Esophagus squamous epithelium (tissue), 5 donors: Measurements from ENCODE around the gene CHPF2. TPM values are rescaled to one million over a fixed set of nuclear protein-coding genes. Genes with fewer than 3 reads are reported as not detected.

Experiments used
- DNase-seq: peaks from one replicate; lab custom pipeline; 2025; lab: John Stamatoyannopoulos, UW
- H3K27ac ChIP-seq, 4 donors: fragments of 200-600 bp; sonication (generic); one replicate each; pipeline ENCODE4 v1.5.1; 2016 to 2019; ENCODE audit warnings: mild to moderate bottlenecking in 1 of 4
- H3K27me3 ChIP-seq, 4 donors: fragments of 200-600 bp; sonication (generic); 1 replicate in 3 of 4; 2 replicates in 1 of 4; pipeline versions ENCODE4 v1.5.1 to v1.6.0; 2017 to 2021; ENCODE audit warnings: antibody characterized with exemption in 1 of 4
- H3K36me3 ChIP-seq, 3 donors: fragments of 200-600 bp; sonication (generic); one replicate each; pipeline ENCODE4 v1.5.1; 2016 to 2019
- H3K4me1 ChIP-seq, 3 donors: fragments of 200-600 bp; sonication (generic); one replicate each; pipeline ENCODE4 v1.5.1; 2017 to 2019
- H3K4me3 ChIP-seq, 4 donors: fragments of 200-600 bp; sonication (generic); 1 replicate in 3 of 4; 2 replicates in 1 of 4; pipeline ENCODE4 v1.5.1; 2016 to 2019; ENCODE audit warnings: mild to moderate bottlenecking in 2 of 4, moderate library complexity in 1 of 4
- H3K9me3 ChIP-seq, 3 donors: fragments of 200-600 bp; sonication (generic); one replicate each; pipeline ENCODE4 v1.5.1; 2016 to 2019
- POLR2A ChIP-seq, 4 donors: fragments of 450-650 bp; IDR thresholded peaks; one replicate each; pipeline ENCODE4 v1.6.1; 2017; ENCODE audit warnings: antibody characterized with exemption in 4 of 4, mild to moderate bottlenecking in 4 of 4, moderate library complexity in 3 of 4
- WGBS, 2 donors: methylation state at CpG; one replicate each; pipeline ENCODE4 v1.1.5; 2018; 5-methylcytosine and 5-hydroxymethylcytosine counted together
- intact Hi-C: fragments of 100-400 bp; cut with DNase I; formaldehyde crosslinking; loops from one replicate; pipeline ENCODE4 v1.15.0; 2022
- total RNA-seq, 4 donors: library from RNA; depleted of rRNA; stranded (reverse); fragments of >200 nt; gene quantifications; one replicate each; pipeline ENCODE4 v1.1.0, GENCODE V29; 2016
- TF ChIP-seq, protein P1 (sequence below), 6 experiments: fragments of 450-650 bp in 4 of 6; fragments of 200-600 bp in 2 of 6; sonication (generic) in 2 of 6; IDR thresholded peaks; one replicate each; pipeline ENCODE4 v1.5.1; 2016 to 2019; ENCODE audit warnings: antibody characterized with exemption in 6 of 6, mild to moderate bottlenecking in 4 of 6, moderate library complexity in 4 of 6
- donor health status: DM: yes; HTN: yes; CAD: no.

Gene CHPF2
- total RNA-seq, 4 donors from 2014 or later, result 21.8 to 23.5 (median 22.3) TPM

DNA sequence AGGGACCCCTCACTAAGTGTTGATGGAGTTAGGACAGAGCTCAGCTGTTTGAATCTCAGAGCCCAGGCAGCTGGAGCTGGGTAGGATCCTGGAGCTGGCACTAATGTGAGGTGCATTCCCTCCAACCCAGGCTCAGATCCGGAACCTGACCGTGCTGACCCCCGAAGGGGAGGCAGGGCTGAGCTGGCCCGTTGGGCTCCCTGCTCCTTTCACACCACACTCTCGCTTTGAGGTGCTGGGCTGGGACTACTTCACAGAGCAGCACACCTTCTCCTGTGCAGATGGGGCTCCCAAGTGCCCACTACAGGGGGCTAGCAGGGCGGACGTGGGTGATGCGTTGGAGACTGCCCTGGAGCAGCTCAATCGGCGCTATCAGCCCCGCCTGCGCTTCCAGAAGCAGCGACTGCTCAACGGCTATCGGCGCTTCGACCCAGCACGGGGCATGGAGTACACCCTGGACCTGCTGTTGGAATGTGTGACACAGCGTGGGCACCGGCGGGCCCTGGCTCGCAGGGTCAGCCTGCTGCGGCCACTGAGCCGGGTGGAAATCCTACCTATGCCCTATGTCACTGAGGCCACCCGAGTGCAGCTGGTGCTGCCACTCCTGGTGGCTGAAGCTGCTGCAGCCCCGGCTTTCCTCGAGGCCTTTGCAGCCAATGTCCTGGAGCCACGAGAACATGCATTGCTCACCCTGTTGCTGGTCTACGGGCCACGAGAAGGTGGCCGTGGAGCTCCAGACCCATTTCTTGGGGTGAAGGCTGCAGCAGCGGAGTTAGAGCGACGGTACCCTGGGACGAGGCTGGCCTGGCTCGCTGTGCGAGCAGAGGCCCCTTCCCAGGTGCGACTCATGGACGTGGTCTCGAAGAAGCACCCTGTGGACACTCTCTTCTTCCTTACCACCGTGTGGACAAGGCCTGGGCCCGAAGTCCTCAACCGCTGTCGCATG, 5.2 kb downstream of the CHPF2 start:
- no peak overlapping the region for H3K27ac ChIP-seq
- no peak overlapping the region for H3K4me3 ChIP-seq
- H3K9me3 ChIP-seq, result no peaks in the 10 kb centered on the region
- intact Hi-C loops, result no loop called here
- H3K36me3 ChIP-seq, result peaks cover 23 to 79% (median 28%) of the 10 kb centered on the region in 3 donors
- 90 to 97% methylated on average over 2 to 5 of the region's 44 CpGs for WGBS, 2 donors
- no peaks in the 10 kb centered on the region for H3K27me3 ChIP-seq
- TF ChIP-seq, protein P1, sequence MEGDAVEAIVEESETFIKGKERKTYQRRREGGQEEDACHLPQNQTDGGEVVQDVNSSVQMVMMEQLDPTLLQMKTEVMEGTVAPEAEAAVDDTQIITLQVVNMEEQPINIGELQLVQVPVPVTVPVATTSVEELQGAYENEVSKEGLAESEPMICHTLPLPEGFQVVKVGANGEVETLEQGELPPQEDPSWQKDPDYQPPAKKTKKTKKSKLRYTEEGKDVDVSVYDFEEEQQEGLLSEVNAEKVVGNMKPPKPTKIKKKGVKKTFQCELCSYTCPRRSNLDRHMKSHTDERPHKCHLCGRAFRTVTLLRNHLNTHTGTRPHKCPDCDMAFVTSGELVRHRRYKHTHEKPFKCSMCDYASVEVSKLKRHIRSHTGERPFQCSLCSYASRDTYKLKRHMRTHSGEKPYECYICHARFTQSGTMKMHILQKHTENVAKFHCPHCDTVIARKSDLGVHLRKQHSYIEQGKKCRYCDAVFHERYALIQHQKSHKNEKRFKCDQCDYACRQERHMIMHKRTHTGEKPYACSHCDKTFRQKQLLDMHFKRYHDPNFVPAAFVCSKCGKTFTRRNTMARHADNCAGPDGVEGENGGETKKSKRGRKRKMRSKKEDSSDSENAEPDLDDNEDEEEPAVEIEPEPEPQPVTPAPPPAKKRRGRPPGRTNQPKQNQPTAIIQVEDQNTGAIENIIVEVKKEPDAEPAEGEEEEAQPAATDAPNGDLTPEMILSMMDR (IDR thresholded peaks at IDR 0.05), result no peak
- TF ChIP-seq POLR2A (IDR thresholded peaks at IDR 0.05), result no peak
- DNase-seq, result no peak
- H3K4me1 ChIP-seq, result peaks cover 12 to 28% (median 13%) of the 10 kb centered on the region in 3 donors

DNA sequence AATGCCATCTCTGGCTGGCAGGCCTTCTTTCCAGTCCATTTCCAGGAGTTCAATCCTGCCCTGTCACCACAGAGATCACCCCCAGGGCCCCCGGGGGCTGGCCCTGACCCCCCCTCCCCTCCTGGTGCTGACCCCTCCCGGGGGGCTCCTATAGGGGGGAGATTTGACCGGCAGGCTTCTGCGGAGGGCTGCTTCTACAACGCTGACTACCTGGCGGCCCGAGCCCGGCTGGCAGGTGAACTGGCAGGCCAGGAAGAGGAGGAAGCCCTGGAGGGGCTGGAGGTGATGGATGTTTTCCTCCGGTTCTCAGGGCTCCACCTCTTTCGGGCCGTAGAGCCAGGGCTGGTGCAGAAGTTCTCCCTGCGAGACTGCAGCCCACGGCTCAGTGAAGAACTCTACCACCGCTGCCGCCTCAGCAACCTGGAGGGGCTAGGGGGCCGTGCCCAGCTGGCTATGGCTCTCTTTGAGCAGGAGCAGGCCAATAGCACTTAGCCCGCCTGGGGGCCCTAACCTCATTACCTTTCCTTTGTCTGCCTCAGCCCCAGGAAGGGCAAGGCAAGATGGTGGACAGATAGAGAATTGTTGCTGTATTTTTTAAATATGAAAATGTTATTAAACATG, 6.0 kb downstream of the CHPF2 start:
- TF ChIP-seq, protein P1 (IDR thresholded peaks at IDR 0.05), result no peak
- H3K36me3 ChIP-seq, result peaks cover 23 to 79% (median 28%) of the 10 kb centered on the region in 3 donors
- intact Hi-C loops, result no loop called here

DNA sequence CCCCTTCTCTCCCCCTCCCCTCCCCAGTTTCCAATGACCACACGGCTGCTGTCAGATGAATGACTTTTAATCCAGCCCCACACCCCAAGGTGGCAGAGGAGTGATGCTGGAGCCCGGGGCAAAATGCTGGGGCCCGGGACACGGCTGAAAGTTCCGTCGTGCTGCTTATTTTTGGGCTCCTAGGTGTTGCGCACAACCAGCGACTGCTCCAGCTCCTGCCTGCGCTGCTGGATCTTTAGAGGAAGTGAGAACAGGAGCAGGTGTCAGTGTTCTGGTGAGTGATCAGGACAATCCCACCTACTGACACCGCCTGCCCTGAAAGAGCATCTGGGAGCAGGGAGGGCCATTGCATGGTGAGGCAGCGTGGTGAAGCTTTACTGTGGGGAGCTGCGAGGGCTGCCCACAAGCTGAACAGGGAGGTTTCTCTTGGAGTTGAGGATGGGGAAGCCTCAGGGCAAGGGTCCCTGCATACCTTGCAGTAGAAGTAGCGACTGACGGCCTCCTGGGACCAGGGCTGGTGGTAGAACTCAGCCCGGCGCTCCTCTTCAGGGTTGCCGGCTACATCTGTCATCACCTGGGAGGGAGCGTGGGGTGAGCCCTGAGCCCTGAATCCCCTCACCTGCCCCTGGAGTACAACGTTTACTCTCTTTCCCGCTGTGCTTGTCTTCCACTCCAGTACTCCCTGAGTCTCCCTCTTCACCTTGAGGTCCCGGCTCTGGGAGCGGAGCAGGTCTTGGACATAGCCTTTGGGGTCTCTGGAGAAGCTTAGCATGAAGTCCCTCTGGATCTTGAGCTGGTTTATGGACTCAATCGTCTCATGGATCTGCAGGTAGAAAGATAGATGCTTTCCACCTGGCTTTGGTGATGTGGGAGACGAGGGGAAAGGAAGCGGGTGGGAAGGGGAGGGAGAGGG, 6.9 kb downstream of the CHPF2 start:
- intact Hi-C loops, result no loop called here
- 85 to 86% methylated on average over 18 to 22 of the region's 25 CpGs for WGBS, 2 donors
- no peak for DNase-seq

More for the DNA sequence above, 6.0 kb downstream of the CHPF2 start:
- Histone ChIP-seq H3K9me3 (no peaks in the 10 kb centered on the region), H3K27me3 (no peaks in the 10 kb centered on the region), H3K27ac (no peak overlapping the region), H3K4me1 (peaks cover 10 to 26% (median 11%) of the 10 kb centered on the region in 3 donors), H3K4me3 (no peak overlapping the region)
- 100% methylated on average over 1 of the region's 17 CpGs; no CpG with 5 or more reads in 1 of the 2 donors for WGBS, 2 donors
- DNase-seq, result no peak

DNA sequence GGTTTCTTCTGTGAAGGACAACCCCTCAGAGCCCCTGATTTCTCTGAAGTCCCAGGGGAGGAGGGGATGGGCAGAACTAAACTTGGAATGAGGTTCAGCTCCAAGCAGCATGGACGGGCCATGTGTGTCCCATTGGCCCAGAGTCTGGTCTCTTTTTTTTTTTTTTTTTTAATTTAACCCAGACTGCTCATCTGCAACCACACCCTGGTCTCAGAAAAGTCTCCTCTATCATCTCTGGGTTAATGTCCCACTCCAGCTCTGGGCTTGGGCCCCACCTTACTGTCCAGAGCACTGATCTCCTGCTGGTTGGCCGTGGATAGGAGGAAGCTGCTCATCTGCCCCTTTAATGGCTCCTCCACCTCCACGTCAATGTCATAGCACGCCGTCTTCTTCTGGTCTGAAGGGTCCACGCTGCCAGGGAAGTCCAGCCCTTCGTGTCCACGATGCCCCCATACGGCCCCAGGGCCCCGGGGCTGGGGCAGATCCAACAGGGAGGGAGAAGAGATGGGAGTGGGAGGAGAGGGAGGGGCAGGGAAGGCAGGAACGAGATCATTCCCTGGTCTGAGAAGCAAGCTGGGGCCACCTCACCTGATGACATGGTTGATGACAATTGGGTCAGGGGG, 7.7 kb downstream of the CHPF2 start:
- Histone ChIP-seq H3K9me3 (no peaks in the 10 kb centered on the region), H3K36me3 (peaks cover 23 to 74% (median 25%) of the 10 kb centered on the region in 3 donors), H3K27me3 (peaks cover 0 to 11% (median 0%) of the 10 kb centered on the region in 4 donors), H3K4me1 (peaks cover 6 to 28% (median 12%) of the 10 kb centered on the region in 3 donors), H3K27ac (no peak overlapping the region), H3K4me3 (no peak overlapping the region)
- TF ChIP-seq POLR2A (IDR thresholded peaks at IDR 0.05), result no peak
- TF ChIP-seq, protein P1 (IDR thresholded peaks at IDR 0.05), result no peak
- 58 to 67% methylated on average over 4 to 8 of the region's 11 CpGs for WGBS, 2 donors
- intact Hi-C loops, result no loop called here
- no peak for DNase-seq

More for the DNA sequence above, 6.9 kb downstream of the CHPF2 start:
- Histone ChIP-seq H3K4me1 (peaks cover 5 to 26% (median 8%) of the 10 kb centered on the region in 3 donors), H3K27ac (no peak overlapping the region), H3K4me3 (no peak overlapping the region), H3K27me3 (peaks cover 0 to 3% (median 0%) of the 10 kb centered on the region in 4 donors), H3K9me3 (no peaks in the 10 kb centered on the region), H3K36me3 (peaks cover 23 to 79% (median 28%) of the 10 kb centered on the region in 3 donors)
- TF ChIP-seq, protein P1 (IDR thresholded peaks at IDR 0.05), result no peak
- TF ChIP-seq POLR2A (IDR thresholded peaks at IDR 0.05), result no peak
